Stimulated activated effector memory CD8-positive, alpha-beta T cell treated with anti-CD3 and anti-CD28 coated beads, Interleukin-12 subunit alpha, Interleukin-12 subunit beta, amount 100 ng/mL, for 72 hours (primary cell): ENCODE measurements around the gene VTI1A.
A peak's percentile ranks its signal among the peaks of the same experiment; 100 is the strongest.
"Not testable (repeated sequence)": the region's sequence is repeated elsewhere in the genome, so short reads cannot be mapped to it uniquely, and the experiment has no call there.

Experiments used
- ATAC-seq: fragments of 150-1000 bp; cut with Tn5 transposase; 2 replicates; pipeline ENCODE4 v1.10.0; 2021
- DNase-seq, 2 donors: peaks; one replicate each; pipeline ENCODE4 v3.0.0; 2021 to 2022; ENCODE audit warnings: low spot score in 2 of 2
- H3K27ac Mint-ChIP-seq: one replicate; pipeline ENCODE4 v1.8.0; 2022; ENCODE audit warnings: mild to moderate bottlenecking, mixed read lengths
- H3K36me3 Mint-ChIP-seq: one replicate; pipeline ENCODE4 v1.8.0; 2022; ENCODE audit warnings: mild to moderate bottlenecking, mixed read lengths
- H3K4me1 Mint-ChIP-seq: one replicate; pipeline ENCODE4 v1.8.0; 2022; ENCODE audit warnings: mixed read lengths
- H3K4me3 Mint-ChIP-seq: one replicate; pipeline ENCODE4 v1.8.0; 2022; ENCODE audit warnings: mild to moderate bottlenecking, mixed read lengths
- H3K9me3 Mint-ChIP-seq: one replicate; pipeline ENCODE4 v1.8.0; 2022; ENCODE audit warnings: mixed read lengths

VTI1A gene

DNA sequence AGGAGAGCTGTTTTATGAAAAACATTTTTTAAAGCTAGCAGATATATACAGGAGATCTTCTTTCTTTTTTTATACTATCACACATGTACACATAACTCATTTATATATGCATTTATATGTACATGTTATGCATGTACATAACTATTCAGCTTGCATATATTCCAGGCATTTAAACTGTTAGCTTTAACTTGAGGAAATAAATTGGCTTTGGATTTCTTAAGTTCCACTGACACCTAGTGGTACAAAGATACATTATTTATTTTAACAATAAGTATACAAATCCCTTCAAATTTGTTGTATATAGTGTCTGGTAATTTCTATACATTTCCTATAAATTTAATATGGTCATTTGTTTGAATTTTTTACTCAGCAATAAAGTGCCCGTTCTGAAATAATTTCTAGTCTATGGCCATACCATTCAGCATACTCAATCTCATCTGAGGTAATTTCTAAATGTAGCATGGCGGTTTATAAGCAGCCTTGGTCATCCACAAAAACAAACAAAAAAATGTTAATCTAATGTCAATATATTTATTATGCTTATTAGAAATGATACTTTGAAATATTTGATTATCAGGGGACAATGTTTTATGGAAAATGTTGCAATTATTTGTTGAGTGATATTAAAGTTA, 11.9 kb upstream of the VTI1A start:
- Mint-ChIP-seq H3K4me3 (no peak overlapping the region), H3K4me1 (peaks cover 5% of the 10 kb centered on the region), H3K9me3 (no peaks in the 10 kb centered on the region), H3K36me3 (peaks cover 100% of the 10 kb centered on the region), H3K27ac (peak overlapping the region; percentile 63)
- ATAC-seq = no peak
- DNase-seq = no peak

DNA sequence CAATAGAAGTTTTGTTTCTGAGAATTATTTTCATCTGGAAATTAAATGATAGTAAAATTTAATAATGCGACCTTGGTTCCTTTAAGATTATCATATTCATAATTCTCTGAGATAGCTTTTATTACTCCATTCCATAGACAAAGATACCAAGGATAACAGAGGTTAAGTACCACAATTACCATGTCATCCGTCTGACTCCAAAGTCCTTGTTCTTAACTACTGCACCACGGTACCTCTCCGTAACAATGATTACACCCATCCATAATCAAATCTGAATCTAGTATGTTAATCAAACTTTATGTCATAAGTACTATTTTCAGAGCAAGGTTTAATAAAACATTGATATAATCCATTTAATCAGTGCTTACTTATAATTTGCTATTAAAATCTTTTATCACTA, 8.7 kb upstream of the VTI1A start:
- peaks cover 24% of the 10 kb centered on the region for H3K4me1 Mint-ChIP-seq
- ATAC-seq = no peak
- peaks cover 97% of the 10 kb centered on the region for H3K36me3 Mint-ChIP-seq

DNA sequence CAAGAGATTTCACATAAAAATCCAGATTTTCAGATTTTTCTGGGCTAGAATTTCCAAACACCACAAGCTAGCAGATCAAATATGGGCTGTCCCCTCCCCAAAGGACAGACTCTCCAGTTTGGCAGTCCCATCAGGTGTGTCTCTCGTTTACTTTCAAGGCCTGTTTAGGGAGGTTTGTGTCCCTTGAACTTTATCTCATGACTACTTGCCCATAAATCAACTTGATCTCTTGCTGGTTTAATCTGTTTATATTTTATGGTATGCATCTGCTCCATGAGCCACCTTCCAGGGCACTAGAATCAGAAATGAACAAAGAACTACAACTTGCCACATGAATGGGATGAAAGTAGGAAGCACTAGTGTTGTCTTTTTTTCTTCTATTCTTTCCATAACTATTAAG, 5.5 kb upstream of the VTI1A start:
- Mint-ChIP-seq H3K4me1 (peaks cover 40% of the 10 kb centered on the region), H3K4me3 (no peak overlapping the region), H3K9me3 (no peaks in the 10 kb centered on the region), H3K27ac (peak overlapping the region; percentile 79), H3K36me3 (peaks cover 95% of the 10 kb centered on the region)
- no peak for ATAC-seq
- no peak for DNase-seq

More for the DNA sequence above, 8.7 kb upstream of the VTI1A start:
- no peak for DNase-seq
- Mint-ChIP-seq H3K9me3 (no peaks in the 10 kb centered on the region), H3K27ac (no peak overlapping the region), H3K4me3 (no peak overlapping the region)

GRCh38 chr10:112442063-112442462, 5.0 kb upstream of the VTI1A start:
- Mint-ChIP-seq H3K4me1 (peaks cover 40% of the 10 kb centered on the region), H3K27ac (peak overlapping the region; percentile 79), H3K9me3 (no peaks in the 10 kb centered on the region), H3K4me3 (peak overlapping the region; percentile 10), H3K36me3 (peaks cover 94% of the 10 kb centered on the region)
- no peak for DNase-seq
- ATAC-seq = peak; percentile 47

DNA sequence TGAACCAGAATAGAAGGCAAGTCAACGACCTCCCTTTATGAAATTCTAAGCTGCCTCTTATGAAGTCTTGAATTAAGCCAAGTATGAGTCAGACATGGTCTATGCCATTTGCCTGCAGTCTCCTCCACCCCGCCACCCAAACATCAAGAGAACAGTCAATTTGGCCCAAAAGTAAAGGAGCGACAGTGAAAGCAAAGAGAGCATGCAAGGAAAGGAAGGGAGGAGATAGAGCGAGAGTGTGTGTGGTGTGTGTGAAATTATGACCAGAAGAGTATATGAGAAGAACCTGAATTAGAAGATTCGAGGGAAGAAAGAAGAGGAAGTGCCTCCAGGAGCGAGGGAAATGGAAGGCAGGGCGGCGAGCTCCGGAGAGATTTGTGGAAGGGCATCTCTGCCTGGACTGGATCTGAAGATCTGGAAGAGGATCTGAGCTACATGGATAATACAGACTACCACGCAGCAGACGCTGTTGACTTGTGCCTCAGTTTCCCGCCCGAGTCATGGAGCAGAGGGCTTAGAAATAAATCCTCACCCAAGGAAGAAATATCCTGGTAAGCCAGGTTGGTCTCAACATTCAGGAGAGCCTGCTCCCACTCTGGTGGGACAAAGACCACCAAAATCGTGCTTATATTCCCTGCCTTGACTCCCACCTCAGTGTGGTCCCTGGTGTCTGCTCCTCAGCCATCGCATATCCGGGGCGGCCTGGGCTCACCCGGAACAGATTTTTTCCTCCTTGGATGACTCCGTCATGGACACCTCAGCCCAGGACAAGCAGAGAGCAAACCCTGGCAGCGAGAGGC, 760 bp upstream of the VTI1A start:
- DNase-seq = peak in 1 of 2 donors; percentile 4
- no peaks in the 10 kb centered on the region for H3K9me3 Mint-ChIP-seq
- peak overlapping the region; percentile 87 for H3K4me3 Mint-ChIP-seq
- H3K36me3 Mint-ChIP-seq = peaks cover 66% of the 10 kb centered on the region
- H3K4me1 Mint-ChIP-seq = peaks cover 52% of the 10 kb centered on the region
- H3K27ac Mint-ChIP-seq = peak overlapping the region; percentile 93
- peak; percentile 39 for ATAC-seq

- Mint-ChIP-seq H3K9me3 (no peaks in the 10 kb centered on the region), H3K4me1 (peaks cover 42% of the 10 kb centered on the region), H3K4me3 (peak overlapping the region; percentile 87), H3K27ac (peak overlapping the region; percentile 93), H3K36me3 (peaks cover 57% of the 10 kb centered on the region)
- DNase-seq = no peak
- ATAC-seq = no peak
These were observed 559 bp downstream of the VTI1A start for GRCh38 chr10:112447620-112447928.

GRCh38 chr10:112448888-112449287, 1.9 kb downstream of the VTI1A start:
- Mint-ChIP-seq H3K27ac (no peak overlapping the region), H3K9me3 (no peaks in the 10 kb centered on the region), H3K36me3 (peaks cover 47% of the 10 kb centered on the region), H3K4me3 (peak overlapping the region; percentile 87), H3K4me1 (peaks cover 34% of the 10 kb centered on the region)
- DNase-seq (no peak), ATAC-seq (no peak)

GRCh38 chr10:112454910-112455779, 8.1 kb downstream of the VTI1A start:
- H3K27ac Mint-ChIP-seq = peak overlapping the region; percentile 98
- peaks cover 34% of the 10 kb centered on the region for H3K4me1 Mint-ChIP-seq

DNA sequence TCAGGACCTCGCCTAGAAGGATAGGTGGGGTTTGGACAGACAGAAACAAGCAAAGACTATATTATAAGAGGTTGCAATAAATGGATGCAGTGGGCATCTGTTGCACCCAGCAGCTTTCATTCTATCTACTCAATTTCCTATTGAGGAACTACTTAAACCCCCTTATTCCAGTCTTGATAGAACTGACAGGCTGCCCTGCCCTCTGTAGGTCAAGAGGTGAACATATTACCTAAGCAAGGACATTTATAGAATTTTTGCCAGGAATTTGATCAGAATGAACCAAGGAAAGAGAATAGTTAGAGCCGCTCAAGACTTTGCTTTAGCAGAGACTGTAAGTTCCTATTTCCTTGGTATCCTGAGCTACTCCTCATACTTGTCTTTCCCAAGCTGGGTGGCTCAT, 9.5 kb downstream of the VTI1A start:
- peak overlapping the region; percentile 51 for H3K27ac Mint-ChIP-seq
- ATAC-seq (no peak), DNase-seq (no peak)
- H3K4me1 Mint-ChIP-seq = peaks cover 36% of the 10 kb centered on the region
- H3K36me3 Mint-ChIP-seq = peaks cover 14% of the 10 kb centered on the region
- no peaks in the 10 kb centered on the region for H3K9me3 Mint-ChIP-seq
- no peak overlapping the region for H3K4me3 Mint-ChIP-seq

More at GRCh38 chr10:112454910-112455779, 8.1 kb downstream of the VTI1A start:
- no peak for ATAC-seq
- DNase-seq = no peak
- H3K36me3 Mint-ChIP-seq = peaks cover 6% of the 10 kb centered on the region
- no peaks in the 10 kb centered on the region for H3K9me3 Mint-ChIP-seq
- H3K4me3 Mint-ChIP-seq = peak overlapping the region; percentile 52

GRCh38 chr10:112460366-112460765, 13.4 kb downstream of the VTI1A start:
- H3K27ac Mint-ChIP-seq = no peak overlapping the region
- no peaks in the 10 kb centered on the region for H3K9me3 Mint-ChIP-seq
- H3K36me3 Mint-ChIP-seq = peaks cover 40% of the 10 kb centered on the region
- no peak overlapping the region for H3K4me3 Mint-ChIP-seq
- H3K4me1 Mint-ChIP-seq = peaks cover 41% of the 10 kb centered on the region
- ATAC-seq = no peak
- DNase-seq = no peak

GRCh38 chr10:112461029-112461887, 14.2 kb downstream of the VTI1A start:
- DNase-seq = peak in 1 of 2 donors; percentile 61

DNA sequence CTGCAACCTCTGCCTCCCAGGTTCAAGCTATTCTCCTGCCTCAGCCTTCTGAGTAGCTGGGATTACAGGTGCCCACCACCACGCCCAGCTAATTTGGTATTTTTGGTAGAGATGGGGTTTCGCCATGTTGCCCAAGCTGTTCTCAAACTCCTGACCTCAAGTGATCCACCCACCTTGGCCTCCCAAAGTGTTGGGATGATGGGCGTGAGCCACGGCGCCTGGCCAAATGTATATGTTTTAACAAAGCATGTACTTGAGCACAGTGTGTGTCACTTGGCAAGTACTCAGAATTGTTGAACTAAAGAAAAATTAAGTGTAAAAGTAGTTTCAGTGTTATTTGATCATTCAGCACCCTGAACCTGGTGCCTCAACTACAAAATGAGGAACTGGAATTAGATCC, 17.1 kb downstream of the VTI1A start:
- H3K9me3 Mint-ChIP-seq, DNase-seq, H3K27ac Mint-ChIP-seq, H3K4me3 Mint-ChIP-seq, ATAC-seq: not testable (repeated sequence)
- Mint-ChIP-seq H3K4me1 (peaks cover 20% of the 10 kb centered on the region), H3K36me3 (peaks cover 64% of the 10 kb centered on the region)

More at GRCh38 chr10:112461029-112461887, 14.2 kb downstream of the VTI1A start:
- peaks cover 48% of the 10 kb centered on the region for H3K36me3 Mint-ChIP-seq
- no peak overlapping the region for H3K4me3 Mint-ChIP-seq
- peak; percentile 97 for ATAC-seq
- peak overlapping the region; percentile 97 for H3K27ac Mint-ChIP-seq
- no peaks in the 10 kb centered on the region for H3K9me3 Mint-ChIP-seq
- peaks cover 33% of the 10 kb centered on the region for H3K4me1 Mint-ChIP-seq

- Mint-ChIP-seq H3K27ac (no peak overlapping the region), H3K4me3 (no peak overlapping the region), H3K9me3 (no peaks in the 10 kb centered on the region), H3K4me1 (peaks cover 14% of the 10 kb centered on the region), H3K36me3 (peaks cover 63% of the 10 kb centered on the region)
- ATAC-seq = peak; percentile 45
- no peak for DNase-seq
These were observed 18.4 kb downstream of the VTI1A start for GRCh38 chr10:112465299-112465883.

DNA sequence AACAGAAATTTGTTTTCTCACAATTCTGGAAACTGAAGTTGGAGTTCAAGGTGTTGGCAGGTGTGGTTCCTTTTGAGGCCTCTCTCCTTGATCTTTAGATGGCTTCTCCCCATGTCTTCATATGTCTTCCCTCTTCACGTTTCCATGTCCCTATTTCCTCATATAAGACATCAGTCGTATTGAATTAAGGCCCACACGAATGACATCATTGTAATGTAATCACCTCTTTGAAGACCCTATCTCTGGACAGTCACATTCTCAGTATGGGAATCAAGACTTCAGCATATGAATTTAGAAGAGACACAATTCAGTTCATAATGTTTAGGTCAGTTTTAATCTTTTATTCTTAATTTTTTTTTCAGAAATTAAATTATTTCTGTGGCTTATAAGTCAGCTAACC, 19.8 kb downstream of the VTI1A start:
- no peak overlapping the region for H3K4me3 Mint-ChIP-seq
- no peak for ATAC-seq
- H3K9me3 Mint-ChIP-seq = no peaks in the 10 kb centered on the region
- no peak overlapping the region for H3K27ac Mint-ChIP-seq
- DNase-seq = no peak
- H3K4me1 Mint-ChIP-seq = peaks cover 4% of the 10 kb centered on the region
- H3K36me3 Mint-ChIP-seq = peaks cover 55% of the 10 kb centered on the region
